DMS53 (cell line): ENCODE measurements around the gene ELOVL3.
A peak's percentile ranks its signal among the peaks of the same experiment; 100 is the strongest.
"Not testable (repeated sequence)": the region's sequence is repeated elsewhere in the genome, so short reads cannot be mapped to it uniquely, and the experiment has no call there.

ENCODE experiments used
- DNase-seq: peaks from one replicate; lab custom pipeline; 2025; lab: John Stamatoyannopoulos, UW

Gene ELOVL3

GRCh38 chr10:102227050-102227449, 951 bp downstream of the ELOVL3 start:
- DNase-seq = no peak

GRCh38 chr10:102229810-102230263, 3.7 kb downstream of the ELOVL3 start:
- DNase-seq = peak; percentile 95

- DNase-seq = peak; percentile 94
Observed at GRCh38 chr10:102230264-102230860, 4.3 kb downstream of the ELOVL3 start.

GRCh38 chr10:102230861-102231356, 4.8 kb downstream of the ELOVL3 start:
- peak; percentile 84 for DNase-seq

- DNase-seq = peak; percentile 85
Observed at GRCh38 chr10:102231357-102232318, 5.5 kb downstream of the ELOVL3 start.

- no peak for DNase-seq
Observed at GRCh38 chr10:102233997-102234396, 7.9 kb downstream of the ELOVL3 start.

GRCh38 chr10:102234888-102235597, 8.9 kb downstream of the ELOVL3 start:
- DNase-seq = no peak

GRCh38 chr10:102235598-102235920, 9.5 kb downstream of the ELOVL3 start:
- peak; percentile 83 for DNase-seq

- no peak for DNase-seq
Observed at GRCh38 chr10:102236006-102236405, 9.9 kb downstream of the ELOVL3 start.

- DNase-seq = no peak
Observed at GRCh38 chr10:102237711-102238252, 11.7 kb downstream of the ELOVL3 start.

- no peak for DNase-seq
Observed at GRCh38 chr10:102240467-102241031, 14.4 kb downstream of the ELOVL3 start.

- DNase-seq = no peak
Observed at GRCh38 chr10:102241032-102241443, 14.9 kb downstream of the ELOVL3 start.

- DNase-seq = peak; percentile 94
Observed at GRCh38 chr10:102241444-102242117, 15.5 kb downstream of the ELOVL3 start, which contains the start of gene PITX3. Gene PITX3 (minus strand): TSS chr10:102241512. CDS start chr10:102232080, 9,432 bp downstream.

- DNase-seq = peak; percentile 45
Observed at GRCh38 chr10:102242118-102242485, 16.0 kb downstream of the ELOVL3 start.

GRCh38 chr10:102243309-102243708, 17.2 kb downstream of the ELOVL3 start:
- no peak for DNase-seq

- peak; percentile 100 for DNase-seq
Observed at GRCh38 chr10:102245082-102245931, 19.2 kb downstream of the ELOVL3 start, which contains the start of gene GBF1. Gene GBF1 (plus strand): TSS chr10:102245532. CDS start chr10:102258939, 13,407 bp downstream.

GRCh38 chr10:102245932-102246251, 19.8 kb downstream of the ELOVL3 start:
- no peak for DNase-seq

- peak; percentile 36 for DNase-seq
Observed at GRCh38 chr10:102246261-102246660, 20.2 kb downstream of the ELOVL3 start.

GRCh38 chr10:102247734-102248133, 21.6 kb downstream of the ELOVL3 start:
- no peak for DNase-seq

- DNase-seq = not testable (repeated sequence)
Observed at GRCh38 chr10:102252508-102252907, 26.4 kb downstream of the ELOVL3 start.
